ENCODE measurements around the gene SPNS3. TPM values are rescaled to one million over a fixed set of nuclear protein-coding genes. Genes with fewer than 3 reads are reported as not detected.

SPNS3 gene
- total RNA-seq, 1 donor from 2014 or later = 0.18 TPM

DNA sequence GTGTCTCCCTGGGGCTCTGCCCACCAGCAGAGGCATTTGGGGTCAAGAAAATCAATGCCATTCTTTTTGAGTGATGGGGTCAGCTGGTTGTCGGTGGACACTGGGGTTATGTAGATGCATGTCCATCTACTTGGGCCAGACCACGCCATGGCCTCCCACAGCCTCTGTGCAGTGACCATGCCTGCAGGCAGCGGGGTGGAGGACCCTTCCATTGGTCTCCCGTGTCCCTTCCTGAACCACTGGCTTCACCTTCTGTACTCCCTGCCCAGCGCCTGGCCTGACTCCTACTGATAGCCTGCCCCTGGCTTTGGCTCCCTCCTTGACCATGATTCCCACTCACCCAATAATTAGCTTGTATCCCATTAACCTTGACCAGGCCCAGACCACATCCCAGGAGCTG, 28.0 kb upstream of the SPNS3 start:
- TF ChIP-seq, protein P1, sequence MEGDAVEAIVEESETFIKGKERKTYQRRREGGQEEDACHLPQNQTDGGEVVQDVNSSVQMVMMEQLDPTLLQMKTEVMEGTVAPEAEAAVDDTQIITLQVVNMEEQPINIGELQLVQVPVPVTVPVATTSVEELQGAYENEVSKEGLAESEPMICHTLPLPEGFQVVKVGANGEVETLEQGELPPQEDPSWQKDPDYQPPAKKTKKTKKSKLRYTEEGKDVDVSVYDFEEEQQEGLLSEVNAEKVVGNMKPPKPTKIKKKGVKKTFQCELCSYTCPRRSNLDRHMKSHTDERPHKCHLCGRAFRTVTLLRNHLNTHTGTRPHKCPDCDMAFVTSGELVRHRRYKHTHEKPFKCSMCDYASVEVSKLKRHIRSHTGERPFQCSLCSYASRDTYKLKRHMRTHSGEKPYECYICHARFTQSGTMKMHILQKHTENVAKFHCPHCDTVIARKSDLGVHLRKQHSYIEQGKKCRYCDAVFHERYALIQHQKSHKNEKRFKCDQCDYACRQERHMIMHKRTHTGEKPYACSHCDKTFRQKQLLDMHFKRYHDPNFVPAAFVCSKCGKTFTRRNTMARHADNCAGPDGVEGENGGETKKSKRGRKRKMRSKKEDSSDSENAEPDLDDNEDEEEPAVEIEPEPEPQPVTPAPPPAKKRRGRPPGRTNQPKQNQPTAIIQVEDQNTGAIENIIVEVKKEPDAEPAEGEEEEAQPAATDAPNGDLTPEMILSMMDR (IDR thresholded peaks at IDR 0.05; ENCODE audit: unreplicated experiment) = no peak
- H3K27me3 Mint-ChIP-seq (ENCODE audit: unreplicated experiment) = peaks cover 3% of the 10 kb centered on the region
- DNase-seq (ENCODE audit: low spot score) = no peak
- no peaks in the 10 kb centered on the region for H3K36me3 Mint-ChIP-seq (ENCODE audit: low read depth, unreplicated experiment)
- no peaks in the 10 kb centered on the region for H3K9me3 Mint-ChIP-seq (ENCODE audit: unreplicated experiment)
- no peaks in the 10 kb centered on the region for H3K4me1 Mint-ChIP-seq (ENCODE audit: unreplicated experiment)
- H3K4me3 Mint-ChIP-seq (ENCODE audit: unreplicated experiment) = no peak overlapping the region
- H3K27ac Mint-ChIP-seq (ENCODE audit: unreplicated experiment) = no peak overlapping the region

DNA sequence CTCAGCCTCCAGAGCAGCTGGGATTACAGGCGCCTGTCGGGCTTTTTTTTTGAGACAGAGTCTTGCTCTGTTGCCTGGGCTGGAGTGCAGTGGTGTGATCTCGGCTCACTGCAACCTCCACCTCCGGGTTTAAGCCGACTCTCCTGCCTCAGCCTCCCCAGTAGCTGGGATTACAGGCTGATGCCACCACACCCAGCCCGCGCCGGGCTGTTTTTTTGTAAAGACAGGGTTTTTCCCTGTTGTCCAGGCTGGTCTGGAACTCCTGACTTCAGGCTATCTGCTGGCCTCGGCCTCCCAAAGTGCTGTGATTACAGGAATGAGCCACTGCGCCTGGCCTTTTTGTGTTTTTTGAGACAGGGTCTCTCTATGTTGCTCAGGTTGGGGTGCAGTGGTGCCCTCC, 27.4 kb upstream of the SPNS3 start:
- no peak overlapping the region for H3K27ac Mint-ChIP-seq (ENCODE audit: unreplicated experiment)
- no peak overlapping the region for H3K4me3 Mint-ChIP-seq (ENCODE audit: unreplicated experiment)
- no peaks in the 10 kb centered on the region for H3K9me3 Mint-ChIP-seq (ENCODE audit: unreplicated experiment)
- TF ChIP-seq, protein P1 (IDR thresholded peaks at IDR 0.05; ENCODE audit: unreplicated experiment) = no peak
- DNase-seq (ENCODE audit: low spot score) = no peak
- peaks cover 3% of the 10 kb centered on the region for H3K27me3 Mint-ChIP-seq (ENCODE audit: unreplicated experiment)
- no peaks in the 10 kb centered on the region for H3K4me1 Mint-ChIP-seq (ENCODE audit: unreplicated experiment)
- no peaks in the 10 kb centered on the region for H3K36me3 Mint-ChIP-seq (ENCODE audit: low read depth, unreplicated experiment)

- H3K27me3 Mint-ChIP-seq (ENCODE audit: unreplicated experiment) = peaks cover under 1% of the 10 kb centered on the region
- TF ChIP-seq, protein P1 (IDR thresholded peaks at IDR 0.05; ENCODE audit: unreplicated experiment) = no peak
- no peaks in the 10 kb centered on the region for H3K4me1 Mint-ChIP-seq (ENCODE audit: unreplicated experiment)
- no peaks in the 10 kb centered on the region for H3K36me3 Mint-ChIP-seq (ENCODE audit: low read depth, unreplicated experiment)
- H3K27ac Mint-ChIP-seq (ENCODE audit: unreplicated experiment) = no peak overlapping the region
- H3K4me3 Mint-ChIP-seq (ENCODE audit: unreplicated experiment) = no peak overlapping the region
- no peaks in the 10 kb centered on the region for H3K9me3 Mint-ChIP-seq (ENCODE audit: unreplicated experiment)
- DNase-seq (ENCODE audit: low spot score) = no peak
These were observed 26.5 kb upstream of the SPNS3 start for GRCh38 chr17:4407216-4407615.

- DNase-seq (ENCODE audit: low spot score) = no peak
- no peaks in the 10 kb centered on the region for H3K27me3 Mint-ChIP-seq (ENCODE audit: unreplicated experiment)
- H3K27ac Mint-ChIP-seq (ENCODE audit: unreplicated experiment) = no peak overlapping the region
- H3K4me1 Mint-ChIP-seq (ENCODE audit: unreplicated experiment) = no peaks in the 10 kb centered on the region
- no peaks in the 10 kb centered on the region for H3K36me3 Mint-ChIP-seq (ENCODE audit: low read depth, unreplicated experiment)
- H3K9me3 Mint-ChIP-seq (ENCODE audit: unreplicated experiment) = no peaks in the 10 kb centered on the region
- H3K4me3 Mint-ChIP-seq (ENCODE audit: unreplicated experiment) = no peak overlapping the region
- TF ChIP-seq, protein P1 (IDR thresholded peaks at IDR 0.05; ENCODE audit: unreplicated experiment) = no peak
These were observed 25.9 kb upstream of the SPNS3 start for GRCh38 chr17:4407851-4408250.

- Mint-ChIP-seq H3K4me1 (ENCODE audit: unreplicated experiment) (no peaks in the 10 kb centered on the region), H3K4me3 (ENCODE audit: unreplicated experiment) (no peak overlapping the region), H3K9me3 (ENCODE audit: unreplicated experiment) (no peaks in the 10 kb centered on the region), H3K27ac (ENCODE audit: unreplicated experiment) (no peak overlapping the region), H3K36me3 (ENCODE audit: low read depth, unreplicated experiment) (no peaks in the 10 kb centered on the region), H3K27me3 (ENCODE audit: unreplicated experiment) (peaks cover 1% of the 10 kb centered on the region)
- TF ChIP-seq, protein P1 (IDR thresholded peaks at IDR 0.05; ENCODE audit: unreplicated experiment) = no peak
- no peak for DNase-seq (ENCODE audit: low spot score)
These were observed 24.1 kb upstream of the SPNS3 start for GRCh38 chr17:4409659-4410058.
